Endothelial cell of umbilical vein (primary cell): ENCODE measurements around the gene ARMH1. TPM values are rescaled to one million over a fixed set of nuclear protein-coding genes. Genes with fewer than 3 reads are reported as not detected.

Experiments
- BruUV-seq: library from RNA; stranded (reverse); fragments of 400-500 nt; replicated peaks from 2 replicates; lab custom pipeline; 2021; lab: Mats Ljungman, UMichigan
- CTCF ChIA-PET: fragments of 300-600, 350-600 bp; sonication (Branson Sonifier 250); formaldehyde crosslinking; loops from one replicate; lab custom pipeline; 2021; ENCODE audit warnings: antibody characterized with exemption, inconsistent platforms; lab: Charles Lee
- POLR2A ChIA-PET: fragments of 300-600, 350-600 bp; sonication (Branson Sonifier 250); formaldehyde crosslinking; loops from one replicate; lab custom pipeline; 2021; ENCODE audit warnings: antibody characterized with exemption, inconsistent platforms; lab: Charles Lee
- DNase-seq: peaks from one replicate; pipeline ENCODE4 v3.0.0-alpha.2; 2011; ENCODE audit warnings: low read depth, low spot score
- FAIRE-seq: peaks from 2 replicates; lab custom pipeline; 2011; peaks lifted over from hg19 to GRCh38; lab: Jason Lieb, UNC
- H2AFZ ChIP-seq: 2 replicates; pipeline ENCODE4 v1.6.0; 2012; ENCODE audit warnings: low read depth, low read length, control low read depth, inconsistent platforms
- H3K27ac ChIP-seq: 2 replicates; pipeline ENCODE4 v1.5.1; 2011; ENCODE audit warnings: low read depth, mild to moderate bottlenecking, control low read depth, low read length, moderate library complexity; ENCODE audit not compliant: insufficient read depth
- H3K27me3 ChIP-seq, 2 experiments: 2 replicates each; pipeline versions ENCODE4 v1.6.0 to v1.6.1; 2011; ENCODE audit warnings: low read length in 2 of 2, mixed read lengths in 1 of 2; ENCODE audit not compliant: control insufficient read depth in 2 of 2, insufficient read depth in 2 of 2
- H3K36me3 ChIP-seq, 2 experiments: 2 replicates in 1 of 2; 3 replicates in 1 of 2; pipeline ENCODE4 v1.5.1; 2011; ENCODE audit warnings: low read length in 2 of 2, mild to moderate bottlenecking in 1 of 2, moderate library complexity in 1 of 2; ENCODE audit not compliant: control insufficient read depth in 2 of 2, insufficient read depth in 2 of 2; ENCODE audit errors: extremely low read depth in 1 of 2
- H3K4me1 ChIP-seq: 3 replicates; pipeline ENCODE4 v1.5.1; 2011; ENCODE audit warnings: mild to moderate bottlenecking, low read length; ENCODE audit not compliant: control insufficient read depth, insufficient read depth; ENCODE audit errors: extremely low read depth
- H3K4me2 ChIP-seq: 2 replicates; pipeline ENCODE4 v1.6.1; 2011; ENCODE audit warnings: low read length, control low read depth, mixed read lengths; ENCODE audit not compliant: insufficient read depth
- H3K4me3 ChIP-seq, 3 experiments: fragments of 200-600 bp in 1 of 3; sonication (generic), shearing (Covaris generic) in 1 of 3; replicated peaks in 1 of 3; 2 replicates each; pipeline ENCODE4 v1.5.1; 2011 to 2016; ENCODE audit warnings: control low read depth in 3 of 3, low read length in 3 of 3, mild to moderate bottlenecking in 2 of 3, inconsistent platforms in 1 of 3, low read depth in 1 of 3, moderate library complexity in 1 of 3; ENCODE audit not compliant: insufficient read depth in 1 of 3
- H3K79me2 ChIP-seq: 2 replicates; pipeline ENCODE4 v1.6.0; 2012; ENCODE audit warnings: low read length, inconsistent platforms; ENCODE audit not compliant: control insufficient read depth, insufficient read depth
- H3K9ac ChIP-seq: replicated peaks from 2 replicates; pipeline ENCODE3; 2011; ENCODE audit warnings: low read length, control low read depth; ENCODE audit not compliant: insufficient read depth; ENCODE audit errors: extremely low read depth
- H3K9me1 ChIP-seq: replicated peaks from 3 replicates; pipeline ENCODE4 v1.6.0; 2011; ENCODE audit warnings: mild to moderate bottlenecking, low read length; ENCODE audit not compliant: control insufficient read depth, insufficient read depth; ENCODE audit errors: extremely low read depth
- H3K9me3 ChIP-seq: replicated peaks from 2 replicates; pipeline ENCODE4 v1.5.1; 2012; ENCODE audit warnings: low read length, inconsistent platforms; ENCODE audit not compliant: control insufficient read depth, insufficient read depth
- H4K20me1 ChIP-seq: replicated peaks from 2 replicates; pipeline ENCODE3; 2011; ENCODE audit warnings: mild to moderate bottlenecking, low read length; ENCODE audit not compliant: control insufficient read depth, insufficient read depth; ENCODE audit errors: extremely low read depth
- EZH2 ChIP-seq: IDR thresholded peaks from 2 replicates; pipeline ENCODE4 v1.6.1; 2012; ENCODE audit warnings: borderline replicate concordance, low read depth, mild to moderate bottlenecking, moderate library complexity, low read length, inconsistent platforms; ENCODE audit not compliant: severe bottlenecking
- FOS ChIP-seq: IDR thresholded peaks from 2 replicates; pipeline ENCODE4 v1.6.1; 2011; ENCODE audit warnings: mild to moderate bottlenecking, low read length, moderate library complexity, borderline replicate concordance; ENCODE audit not compliant: insufficient read depth
- GATA2 ChIP-seq: IDR thresholded peaks from 2 replicates; pipeline ENCODE4 v1.7.0; 2011; ENCODE audit warnings: low read depth, mild to moderate bottlenecking, moderate library complexity, mixed read lengths, low read length; ENCODE audit not compliant: insufficient read length, insufficient read depth
- JUN ChIP-seq: IDR thresholded peaks from 2 replicates; pipeline ENCODE4 v1.6.1; 2011; ENCODE audit warnings: borderline replicate concordance, low read depth; ENCODE audit not compliant: insufficient read length, insufficient read depth
- MYC ChIP-seq: IDR thresholded peaks from one replicate; pipeline ENCODE4 v1.6.1; 2011; ENCODE audit warnings: mild to moderate bottlenecking, low read depth, low read length
- POLR2A ChIP-seq: IDR thresholded peaks from 2 replicates; pipeline ENCODE4 v1.6.1; 2012; ENCODE audit warnings: low read depth, mild to moderate bottlenecking, control low read depth, low read length
- POLR2AphosphoS5 ChIP-seq: IDR thresholded peaks from 2 replicates; pipeline ENCODE4 v1.6.1; 2012; ENCODE audit warnings: low read depth, mild to moderate bottlenecking, control low read depth, low read length, moderate library complexity; ENCODE audit not compliant: insufficient read depth
- dilution Hi-C: fragments of 300-500 bp; cut with MboI; formaldehyde crosslinking; loops from one replicate; pipeline ENCODE4 v1.15.0; 2019; ENCODE audit warnings: low sequenced_read_pairs; ENCODE audit not compliant: extremely low pct_ligation_motif_present
- intact Hi-C: fragments of 100-400 bp; cut with micrococcal nuclease; formaldehyde crosslinking; loops from one replicate; pipeline ENCODE4 v1.10.0; 2022
- polyA plus RNA-seq, 4 experiments: library from polyadenylated mRNA; depleted of rRNA in 3 of 4; stranded (reverse) in 3 of 4; unstranded in 1 of 4; fragments of >200 nt; gene quantifications; 2 replicates each; pipeline versions ENCODE4 v1.2.1 to v1.2.3, GENCODE V29; 2011 to 2012; ENCODE audit warnings: missing spikeins in 1 of 4
- total RNA-seq: library from RNA; stranded (reverse); gene quantifications from 2 replicates; pipeline ENCODE4 v1.2.3, GENCODE V29; 2021
- TF ChIP-seq, protein P1 (sequence below): IDR thresholded peaks from 2 replicates; pipeline ENCODE4 v1.6.1; 2011; ENCODE audit not compliant: insufficient read depth, insufficient read length
- TF ChIP-seq, protein P2 (sequence below), 2 donors: IDR thresholded peaks; 1 replicate in 1 of 2; 2 replicates in 1 of 2; pipeline ENCODE4 v1.5.1; 2011; ENCODE audit warnings: low read length in 2 of 2, mild to moderate bottlenecking in 2 of 2, moderate library complexity in 2 of 2, control low read depth in 1 of 2, inconsistent platforms in 1 of 2, low read depth in 1 of 2; ENCODE audit not compliant: insufficient read depth in 1 of 2; ENCODE audit errors: extremely low read depth in 1 of 2

The ARMH1 gene
- total and polyA plus RNA-seq, 2 donors (not counting 3 experiments of a cell fraction or from before 2014, with no cell fraction given): 0.17 TPM; not detected in 1

DNA sequence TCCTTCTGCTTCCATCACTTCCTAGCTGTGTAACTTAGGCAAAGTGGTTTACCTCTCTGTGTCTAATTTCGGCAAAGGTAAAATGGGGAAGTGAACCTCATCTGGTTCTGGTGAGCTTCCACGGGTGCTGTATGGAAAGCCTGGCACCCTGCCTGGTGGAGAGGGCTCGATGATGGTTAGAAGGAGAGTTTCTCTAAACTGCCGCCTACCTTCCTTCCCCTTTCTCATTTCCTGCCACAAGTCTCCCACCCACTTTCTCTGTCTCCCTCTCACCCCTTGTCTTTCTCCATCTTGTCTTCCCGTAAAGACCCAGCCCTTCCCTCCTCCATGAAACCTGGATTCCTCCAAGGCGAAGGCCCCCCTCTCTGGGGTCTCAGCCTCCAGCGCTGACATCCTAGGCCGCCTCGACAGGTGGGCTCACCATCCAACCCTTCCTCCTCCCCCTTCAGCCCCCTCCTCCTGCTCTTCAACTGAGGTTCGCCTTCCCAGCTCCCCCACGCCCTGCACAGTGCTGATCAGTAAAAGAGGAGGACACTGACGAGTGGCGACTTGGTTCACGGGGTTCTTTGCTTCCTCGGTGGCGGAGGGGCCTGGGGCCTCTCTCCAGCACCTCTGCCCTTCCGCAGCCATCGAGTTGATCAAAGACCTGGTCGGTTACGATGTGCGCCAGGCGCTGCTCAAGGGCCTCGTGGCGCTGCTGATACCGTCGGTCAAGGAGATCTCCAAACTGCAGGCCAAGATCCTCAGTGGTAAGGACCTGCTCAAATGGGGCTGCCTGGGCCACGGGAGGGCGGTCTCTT, 49.2 kb downstream of the ARMH1 start:
- H3K27me3 ChIP-seq: no peaks in the 10 kb centered on the region
- no peak overlapping the region for H3K9ac ChIP-seq
- H3K4me2 ChIP-seq: no peak overlapping the region
- FAIRE-seq (no peak), DNase-seq (no peak)
- ChIA-PET POLR2A (no interaction called here), CTCF (interaction anchor here (0.6 kb wide), 1 partner anchor 11 kb away, joined by 4 read pairs; no protein-coding TSS in a partner anchor)
- H3K9me1 ChIP-seq: no peaks in the 10 kb centered on the region
- no peaks in the 10 kb centered on the region for H3K79me2 ChIP-seq
- dilution Hi-C loops (no loop called here), intact Hi-C loops (no loop called here)
- no peak overlapping the region for H3K27ac ChIP-seq
- no TSS peak for BruUV-seq
- no peaks in the 10 kb centered on the region for H3K4me1 ChIP-seq
- H3K4me3 ChIP-seq: no peak overlapping the region
- H3K36me3 ChIP-seq: no peaks in the 10 kb centered on the region
- H2AFZ ChIP-seq: no peak overlapping the region
- no peaks in the 10 kb centered on the region for H4K20me1 ChIP-seq
- no peaks in the 10 kb centered on the region for H3K9me3 ChIP-seq
- TF ChIP-seq JUN (no peak), POLR2A (no peak), POLR2AphosphoS5 (no peak), GATA2 (no peak), MYC (no peak), FOS (no peak), EZH2 (no peak)
- TF ChIP-seq, protein P1, sequence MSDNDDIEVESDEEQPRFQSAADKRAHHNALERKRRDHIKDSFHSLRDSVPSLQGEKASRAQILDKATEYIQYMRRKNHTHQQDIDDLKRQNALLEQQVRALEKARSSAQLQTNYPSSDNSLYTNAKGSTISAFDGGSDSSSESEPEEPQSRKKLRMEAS: no peak
- TF ChIP-seq, protein P2, sequence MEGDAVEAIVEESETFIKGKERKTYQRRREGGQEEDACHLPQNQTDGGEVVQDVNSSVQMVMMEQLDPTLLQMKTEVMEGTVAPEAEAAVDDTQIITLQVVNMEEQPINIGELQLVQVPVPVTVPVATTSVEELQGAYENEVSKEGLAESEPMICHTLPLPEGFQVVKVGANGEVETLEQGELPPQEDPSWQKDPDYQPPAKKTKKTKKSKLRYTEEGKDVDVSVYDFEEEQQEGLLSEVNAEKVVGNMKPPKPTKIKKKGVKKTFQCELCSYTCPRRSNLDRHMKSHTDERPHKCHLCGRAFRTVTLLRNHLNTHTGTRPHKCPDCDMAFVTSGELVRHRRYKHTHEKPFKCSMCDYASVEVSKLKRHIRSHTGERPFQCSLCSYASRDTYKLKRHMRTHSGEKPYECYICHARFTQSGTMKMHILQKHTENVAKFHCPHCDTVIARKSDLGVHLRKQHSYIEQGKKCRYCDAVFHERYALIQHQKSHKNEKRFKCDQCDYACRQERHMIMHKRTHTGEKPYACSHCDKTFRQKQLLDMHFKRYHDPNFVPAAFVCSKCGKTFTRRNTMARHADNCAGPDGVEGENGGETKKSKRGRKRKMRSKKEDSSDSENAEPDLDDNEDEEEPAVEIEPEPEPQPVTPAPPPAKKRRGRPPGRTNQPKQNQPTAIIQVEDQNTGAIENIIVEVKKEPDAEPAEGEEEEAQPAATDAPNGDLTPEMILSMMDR (IDR thresholded peaks at IDR 0.05; ENCODE audit: extremely low read depth in 1 of 2, insufficient read depth in 1 of 2, low read depth in 1 of 2, low read length in 2 of 2): no peak
